ENCODE measurements around the gene HOXD12.

Gene HOXD12

GRCh38 chr2:176107731-176108181, 8.2 kb downstream of the HOXD12 start:
- DNase-seq = no peak

GRCh38 chr2:176109192-176109901, 9.8 kb downstream of the HOXD12 start:
- DNase-seq = no peak

GRCh38 chr2:176109946-176110345, 10.4 kb downstream of the HOXD12 start:
- DNase-seq = no peak

- no peak for DNase-seq
Measured at GRCh38 chr2:176110415-176111308, 11.1 kb downstream of the HOXD12 start.

- DNase-seq = no peak
Measured at GRCh38 chr2:176111309-176111663, 11.7 kb downstream of the HOXD12 start.

GRCh38 chr2:176111846-176112374, 12.3 kb downstream of the HOXD12 start:
- DNase-seq = no peak

GRCh38 chr2:176112375-176113302, 13.0 kb downstream of the HOXD12 start:
- no peak for DNase-seq

GRCh38 chr2:176114120-176114929, 14.7 kb downstream of the HOXD12 start:
- DNase-seq = no peak

- DNase-seq = no peak
Measured at GRCh38 chr2:176114930-176115625, 15.5 kb downstream of the HOXD12 start.

- no peak for DNase-seq
Measured at GRCh38 chr2:176115883-176116813, 16.6 kb downstream of the HOXD12 start, which contains the start of gene HOXD10. Gene HOXD10 (plus strand): TSS chr2:176116778. CDS start chr2:176116834, 56 bp downstream.

DNA sequence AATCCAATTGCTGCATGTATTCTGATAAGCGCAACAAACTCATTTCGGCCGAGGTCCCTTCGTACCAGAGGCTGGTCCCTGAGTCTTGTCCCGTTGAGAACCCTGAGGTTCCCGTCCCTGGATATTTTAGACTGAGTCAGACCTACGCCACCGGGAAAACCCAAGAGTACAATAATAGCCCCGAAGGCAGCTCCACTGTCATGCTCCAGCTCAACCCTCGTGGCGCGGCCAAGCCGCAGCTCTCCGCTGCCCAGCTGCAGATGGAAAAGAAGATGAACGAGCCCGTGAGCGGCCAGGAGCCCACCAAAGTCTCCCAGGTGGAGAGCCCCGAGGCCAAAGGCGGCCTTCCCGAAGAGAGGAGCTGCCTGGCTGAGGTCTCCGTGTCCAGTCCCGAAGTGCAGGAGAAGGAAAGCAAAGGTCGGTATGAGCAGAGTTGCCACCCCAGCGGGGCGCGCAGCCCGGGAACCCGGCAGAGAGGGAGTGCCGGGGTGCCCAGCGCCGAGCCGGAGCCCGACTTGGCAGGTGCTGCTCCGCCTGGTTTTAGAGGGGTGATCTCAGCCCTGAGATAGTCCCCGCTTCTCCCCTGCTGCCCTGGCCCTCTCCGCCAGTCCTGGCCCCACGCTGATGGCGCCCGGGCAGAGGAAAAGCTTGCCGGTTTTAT, 17.7 kb downstream of the HOXD12 start:
- no peak for DNase-seq

GRCh38 chr2:176117823-176118371, 18.3 kb downstream of the HOXD12 start:
- DNase-seq = no peak

- no peak for DNase-seq
Measured at GRCh38 chr2:176118601-176119339, 19.2 kb downstream of the HOXD12 start.

- DNase-seq = no peak
Measured at GRCh38 chr2:176120364-176121189, 21.0 kb downstream of the HOXD12 start.

- no peak for DNase-seq
Measured at GRCh38 chr2:176121190-176122051, 21.8 kb downstream of the HOXD12 start.

GRCh38 chr2:176122052-176122682, 22.6 kb downstream of the HOXD12 start:
- no peak for DNase-seq
